ENCODE results near the gene GOLGA8K.
"Not testable (repeated sequence)": the region's sequence is repeated elsewhere in the genome, so short reads cannot be mapped to it uniquely, and the experiment has no call there.

Gene GOLGA8K

DNA sequence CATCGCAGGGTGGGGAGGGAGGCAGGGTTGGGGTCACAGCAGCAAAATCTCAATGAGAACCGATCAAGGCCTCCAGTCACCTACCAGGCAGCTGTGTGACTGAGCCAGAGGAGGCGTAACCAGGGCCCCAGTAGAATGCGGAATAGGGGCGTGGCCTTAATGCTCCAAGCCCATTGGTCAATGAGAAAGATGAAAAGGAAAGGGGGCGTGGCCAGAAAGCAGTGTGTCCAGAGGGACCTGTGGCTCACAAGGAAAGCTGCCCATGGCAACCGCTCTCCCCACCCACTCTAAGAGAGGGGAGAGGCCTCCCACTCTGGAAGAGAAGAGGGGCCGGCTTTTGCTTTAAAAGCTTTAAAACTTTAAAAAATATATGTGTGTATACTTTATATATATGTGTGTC lies at the start of gene GOLGA8K:
Gene GOLGA8K, minus strand, starts transcription at position 101 of the 400 bp plus-strand sequence. Its CDS starts 98 bp downstream, at position 3.
- not testable (repeated sequence) for DNase-seq (ENCODE audit: low read depth in 2 of 2, low spot score in 1 of 2)

- not testable (repeated sequence) for DNase-seq (ENCODE audit: low read depth in 2 of 2, low spot score in 1 of 2)
Measured at GRCh38 chr15:32440445-32440977, 37.4 kb upstream of the GOLGA8K start.

GRCh38 chr15:32434102-32434963 lies 31.2 kb upstream of the GOLGA8K start:
- not testable (repeated sequence) for DNase-seq (ENCODE audit: low read depth in 2 of 2, low spot score in 1 of 2)

DNA sequence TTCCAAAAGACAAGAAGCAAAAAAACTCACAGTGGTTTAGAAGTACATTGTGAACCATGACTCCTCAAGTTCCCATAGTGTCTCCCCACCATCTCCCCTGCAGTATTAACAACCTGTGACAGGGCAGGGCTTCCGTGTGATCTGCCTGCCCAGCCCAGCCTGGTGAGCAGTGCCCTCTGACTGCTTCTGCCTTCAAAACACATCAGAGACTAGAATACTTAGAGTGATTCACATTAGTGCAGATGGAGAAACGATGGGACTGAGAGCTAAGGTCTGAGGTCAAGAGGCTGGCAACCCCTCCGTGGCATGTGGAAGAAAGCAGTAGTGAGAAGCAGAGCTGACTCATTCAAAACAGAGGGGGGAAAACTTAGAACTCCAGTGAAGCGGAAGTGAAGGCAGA lies 24.5 kb upstream of the GOLGA8K start:
- DNase-seq (ENCODE audit: low read depth in 2 of 2, low spot score in 1 of 2), result not testable (repeated sequence)

DNA sequence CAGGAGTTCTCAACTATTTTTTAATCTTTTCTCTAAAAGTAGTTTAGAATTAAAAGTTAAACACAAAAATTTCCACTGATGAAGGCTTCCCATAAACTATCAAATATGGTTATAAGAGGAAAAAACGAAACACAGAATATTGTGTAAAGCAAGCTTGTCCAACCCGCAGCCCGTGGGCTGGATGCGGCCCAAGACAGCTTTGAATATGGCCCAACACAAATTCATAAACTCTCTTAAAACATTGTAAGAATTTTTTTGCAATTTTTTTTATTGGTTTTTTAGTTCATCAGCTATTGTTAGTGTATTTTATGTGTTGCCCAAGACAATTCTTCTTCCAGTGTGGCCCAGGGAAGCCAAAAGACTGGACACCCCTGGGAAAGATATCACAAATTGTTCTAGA lies 23.4 kb upstream of the GOLGA8K start:
- not testable (repeated sequence) for DNase-seq (ENCODE audit: low read depth in 2 of 2, low spot score in 1 of 2)

DNA sequence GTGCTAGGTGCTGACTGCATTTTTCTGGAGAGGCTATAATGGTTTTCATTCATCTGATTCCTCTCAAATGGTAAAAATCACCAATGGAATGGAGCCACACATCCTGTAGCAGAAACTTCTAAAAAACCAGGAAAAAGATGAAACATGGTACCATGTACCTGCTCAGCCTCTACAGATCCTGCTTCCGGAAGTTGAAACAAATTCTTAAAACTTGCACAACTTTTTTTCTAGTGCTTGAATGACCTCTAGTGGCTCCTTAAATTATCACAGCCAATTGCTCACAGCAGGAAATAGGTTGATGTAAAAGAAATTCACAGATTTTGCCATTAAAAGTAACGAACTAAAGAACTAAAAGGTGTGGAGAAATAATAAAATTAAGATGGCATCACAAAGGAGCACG lies 4.8 kb upstream of the GOLGA8K start:
- DNase-seq (ENCODE audit: low read depth in 2 of 2, low spot score in 1 of 2), result not testable (repeated sequence)

DNA sequence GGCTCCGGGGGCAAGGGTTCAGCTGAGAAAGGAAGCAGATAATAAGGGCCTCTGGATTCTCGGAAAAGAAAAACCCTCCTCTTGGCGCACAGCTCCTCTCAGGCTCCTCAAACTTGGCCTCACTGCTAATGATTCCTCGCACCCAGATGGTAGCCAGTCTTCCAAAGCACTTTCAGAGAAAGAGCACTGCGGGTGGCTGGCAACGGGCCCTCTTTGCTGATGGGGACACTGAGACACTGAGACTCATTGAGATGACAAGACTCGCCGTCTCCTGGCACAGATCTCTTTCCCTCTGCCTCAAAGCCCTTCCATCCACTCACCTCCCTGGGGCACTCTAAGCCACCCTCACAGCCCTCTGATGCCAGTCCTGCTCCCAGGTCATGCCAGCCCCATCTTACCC lies 6.6 kb downstream of the GOLGA8K start:
- DNase-seq (ENCODE audit: low read depth in 2 of 2, low spot score in 1 of 2), result not testable (repeated sequence)

DNA sequence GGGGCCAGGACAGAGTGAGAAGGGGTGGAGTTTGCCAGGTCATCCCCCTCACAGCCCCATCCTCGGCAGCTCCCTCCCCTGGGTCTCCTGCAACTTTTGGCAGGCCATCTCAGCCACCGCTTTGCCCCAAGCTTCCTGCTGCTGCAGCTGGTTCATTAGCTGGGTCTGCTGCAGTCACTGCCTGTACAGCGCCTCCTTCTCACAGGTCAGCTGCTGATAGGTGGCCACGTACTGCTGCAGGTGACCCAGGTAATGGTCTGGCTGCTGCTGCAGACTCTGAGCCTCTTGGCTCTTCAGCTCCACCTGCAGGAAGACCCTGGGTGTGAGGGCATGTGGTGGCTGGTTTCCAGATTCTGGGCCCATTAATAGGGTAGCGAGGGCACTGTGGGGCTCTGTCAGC lies 8.3 kb downstream of the GOLGA8K start:
- not testable (repeated sequence) for DNase-seq (ENCODE audit: low read depth in 2 of 2, low spot score in 1 of 2)

GRCh38 chr15:32388050-32388648 lies 14.9 kb downstream of the GOLGA8K start:
- not testable (repeated sequence) for DNase-seq (ENCODE audit: low read depth in 2 of 2, low spot score in 1 of 2)

DNA sequence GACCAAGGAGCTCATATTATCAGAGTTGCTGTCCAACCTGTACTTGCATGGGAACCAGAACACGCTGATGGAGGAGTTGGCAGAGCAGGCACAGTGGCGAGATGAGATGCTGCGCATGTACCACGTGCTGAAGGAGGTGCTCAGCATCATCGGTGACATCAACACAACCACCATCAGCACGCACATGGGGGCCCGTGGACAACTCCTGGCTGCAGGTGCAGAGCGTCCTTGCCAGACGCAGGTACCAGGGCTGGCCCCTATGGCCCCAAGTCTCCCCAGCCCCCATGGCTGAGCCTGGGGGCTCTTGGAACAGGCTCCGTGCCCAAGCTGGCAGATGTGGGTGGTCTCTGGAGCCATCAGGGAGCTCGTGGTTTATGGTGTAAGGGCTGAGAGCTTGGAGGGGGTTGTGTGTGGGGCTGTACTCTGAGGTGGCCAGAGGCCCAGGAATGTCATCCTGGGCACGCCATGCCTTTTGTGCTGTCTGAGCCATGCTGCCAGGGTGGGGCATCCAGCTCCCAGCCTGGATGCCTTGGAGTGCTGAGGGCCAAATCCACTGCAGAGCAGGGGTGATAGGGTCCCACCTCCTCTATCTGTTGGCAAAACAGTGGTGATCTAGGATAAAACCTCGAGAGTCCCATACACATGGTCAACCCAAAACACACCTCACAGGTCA lies 17.1 kb downstream of the GOLGA8K start:
- not testable (repeated sequence) for DNase-seq (ENCODE audit: low read depth in 2 of 2, low spot score in 1 of 2)

GRCh38 chr15:32374185-32374584 lies 28.9 kb downstream of the GOLGA8K start:
- not testable (repeated sequence) for DNase-seq (ENCODE audit: low read depth in 2 of 2, low spot score in 1 of 2)

GRCh38 chr15:32373707-32374106 lies 29.4 kb downstream of the GOLGA8K start:
- not testable (repeated sequence) for DNase-seq (ENCODE audit: low read depth in 2 of 2, low spot score in 1 of 2)

DNA sequence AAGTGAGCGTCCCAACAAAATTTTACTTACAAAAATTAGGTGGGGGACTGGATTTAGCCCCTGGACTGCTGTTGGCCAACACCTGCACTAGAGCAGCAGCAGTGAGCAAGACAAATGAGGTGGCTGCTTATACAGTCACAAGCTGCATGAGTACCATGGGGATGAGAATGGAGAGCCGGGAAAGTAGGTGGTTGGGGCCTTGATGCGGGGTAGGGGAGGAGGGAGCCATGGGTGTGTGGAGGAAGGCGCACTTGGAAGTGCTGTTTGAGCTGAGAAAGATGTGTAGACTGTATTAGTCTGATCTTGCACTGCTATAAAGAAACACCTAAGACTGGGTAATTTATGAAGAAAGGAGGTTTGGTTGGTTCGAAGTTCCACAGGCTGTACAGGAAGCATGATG lies 31.0 kb downstream of the GOLGA8K start:
- DNase-seq (ENCODE audit: low read depth in 2 of 2, low spot score in 1 of 2), result not testable (repeated sequence)

DNA sequence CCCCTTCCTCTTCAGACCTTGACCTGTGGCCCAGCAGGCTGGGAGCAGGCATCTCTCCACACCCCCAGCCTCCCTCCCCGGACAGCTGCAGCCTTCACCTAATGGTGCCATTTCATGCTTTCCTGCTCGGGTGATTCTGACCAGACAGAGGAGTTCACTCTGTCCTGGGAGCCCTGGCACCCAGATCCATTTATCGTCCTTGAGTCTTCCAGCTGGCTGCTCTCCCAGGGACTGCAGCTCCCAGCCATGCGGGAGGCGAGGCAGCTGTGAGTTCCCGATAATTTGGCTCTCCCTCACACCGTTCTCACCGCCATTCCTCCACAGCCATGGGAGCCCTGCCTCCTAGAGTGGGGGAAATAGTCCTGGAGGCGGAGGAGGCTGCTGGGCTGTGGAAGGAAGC lies 32.6 kb downstream of the GOLGA8K start:
- not testable (repeated sequence) for DNase-seq (ENCODE audit: low read depth in 2 of 2, low spot score in 1 of 2)

- DNase-seq (ENCODE audit: low read depth in 2 of 2, low spot score in 1 of 2), result not testable (repeated sequence)
Measured at GRCh38 chr15:32370064-32370463, 33.0 kb downstream of the GOLGA8K start.

GRCh38 chr15:32366492-32366891 lies 36.6 kb downstream of the GOLGA8K start:
- DNase-seq (ENCODE audit: low read depth in 2 of 2, low spot score in 1 of 2), result not testable (repeated sequence)

DNA sequence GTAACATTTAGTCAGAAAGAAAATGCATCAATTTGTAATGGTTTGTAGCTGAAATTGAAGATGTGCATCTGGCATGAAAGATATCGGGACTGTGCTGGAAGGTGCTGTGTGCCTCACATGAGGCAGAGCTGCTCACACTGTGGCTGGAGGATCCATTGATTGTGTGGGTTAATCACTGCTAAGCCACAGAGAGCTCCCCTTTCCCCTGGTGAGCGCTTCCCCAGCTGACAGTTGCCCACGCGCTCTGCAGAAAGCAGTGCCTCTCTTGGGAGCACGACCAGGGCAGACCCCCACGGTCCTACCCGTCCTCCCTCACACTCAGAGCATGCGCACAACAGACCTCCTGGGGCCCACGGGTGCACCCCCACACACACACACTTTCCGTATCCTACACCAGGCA lies 37.1 kb downstream of the GOLGA8K start:
- DNase-seq (ENCODE audit: low read depth in 2 of 2, low spot score in 1 of 2), result not testable (repeated sequence)

DNA sequence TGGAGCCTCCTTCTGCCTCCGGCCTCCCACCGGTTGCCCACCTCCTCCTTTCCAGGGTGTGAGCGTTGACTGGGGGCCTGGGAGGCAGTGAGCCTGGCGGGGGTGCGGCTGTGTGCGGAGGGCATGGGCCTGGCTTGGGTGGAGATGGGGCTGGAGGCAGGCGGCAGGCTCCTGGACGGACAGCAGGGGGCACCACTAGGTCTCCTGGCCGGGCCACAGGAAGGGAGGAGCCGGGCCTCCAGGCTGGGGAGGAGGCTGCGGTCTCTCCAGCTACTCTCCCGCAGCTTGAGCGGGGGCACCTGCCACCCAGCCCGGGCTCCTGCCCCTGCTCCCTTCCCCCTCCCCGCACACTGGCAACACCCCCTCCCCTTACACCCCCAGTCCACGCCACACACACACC lies 38.1 kb downstream of the GOLGA8K start:
- DNase-seq (ENCODE audit: low read depth in 2 of 2, low spot score in 1 of 2), result peak in 1 of 2 donors; percentile 24

DNA sequence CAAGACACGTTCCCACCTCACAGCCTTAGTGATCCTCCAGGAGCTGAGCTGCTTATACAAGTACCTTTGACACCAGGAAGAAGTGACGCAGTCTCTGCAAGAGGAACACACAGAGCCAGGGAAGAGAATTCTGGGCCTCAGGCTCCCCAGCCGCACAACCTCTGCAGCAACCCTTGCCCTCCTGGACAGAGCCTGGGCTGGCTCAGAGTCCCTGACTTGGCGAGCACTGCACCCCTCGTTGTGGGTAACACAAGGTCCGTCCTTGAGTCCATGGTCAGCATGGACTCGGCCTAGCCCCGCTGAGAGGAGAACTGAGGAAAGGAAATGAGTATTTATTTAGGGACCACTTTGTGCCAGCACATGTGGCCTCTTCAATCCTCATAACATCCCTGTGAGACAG lies 39.6 kb downstream of the GOLGA8K start:
- DNase-seq (ENCODE audit: low read depth in 2 of 2, low spot score in 1 of 2), result not testable (repeated sequence)

GRCh38 chr15:32361662-32362061 lies 41.4 kb downstream of the GOLGA8K start:
- DNase-seq (ENCODE audit: low read depth in 2 of 2, low spot score in 1 of 2), result not testable (repeated sequence)

- not testable (repeated sequence) for DNase-seq (ENCODE audit: low read depth in 2 of 2, low spot score in 1 of 2)
Measured at GRCh38 chr15:32358462-32358861, 44.6 kb downstream of the GOLGA8K start.
